ENCODE results near the gene SPDYA.

- no peak for TF ChIP-seq GATA2 (IDR thresholded peaks at IDR 0.05; ENCODE audit: low read depth, low read length)
- no peak for TF ChIP-seq GATA3 (IDR thresholded peaks at IDR 0.05; ENCODE audit: low read depth, low read length)
Observed at GRCh38 chr2:28810384-28811285, at the start of gene SPDYA.

Measured in SH-SY5Y (cell line).